Measurements from ENCODE around the gene TSPAN14.

TSPAN14 gene

GRCh38 chr10:80582286-80582960 lies 128.3 kb downstream of the TSPAN14 start:
- H3K4me3 Mint-ChIP-seq, result no peak overlapping the region
- peaks cover 6% of the 10 kb centered on the region for H3K4me1 Mint-ChIP-seq (ENCODE audit: low read depth)
- no peak overlapping the region for H3K27ac Mint-ChIP-seq
- no peaks in the 10 kb centered on the region for H3K9me3 Mint-ChIP-seq (ENCODE audit: low read depth)
- H3K27me3 Mint-ChIP-seq, result peaks cover 1% of the 10 kb centered on the region
- H3K36me3 Mint-ChIP-seq, result no peaks in the 10 kb centered on the region

Measured in activated naive CD8-positive, alpha-beta T cell (primary cell).